GM21447 (cell line): ENCODE measurements around the gene GBX2.

ENCODE experiments used
- ATAC-seq: cut with Tn5 transposase; IDR thresholded peaks from one replicate; pipeline ENCODE4 v1.9.1; 2021; ENCODE audit not compliant: unreplicated experiment

The GBX2 gene

DNA sequence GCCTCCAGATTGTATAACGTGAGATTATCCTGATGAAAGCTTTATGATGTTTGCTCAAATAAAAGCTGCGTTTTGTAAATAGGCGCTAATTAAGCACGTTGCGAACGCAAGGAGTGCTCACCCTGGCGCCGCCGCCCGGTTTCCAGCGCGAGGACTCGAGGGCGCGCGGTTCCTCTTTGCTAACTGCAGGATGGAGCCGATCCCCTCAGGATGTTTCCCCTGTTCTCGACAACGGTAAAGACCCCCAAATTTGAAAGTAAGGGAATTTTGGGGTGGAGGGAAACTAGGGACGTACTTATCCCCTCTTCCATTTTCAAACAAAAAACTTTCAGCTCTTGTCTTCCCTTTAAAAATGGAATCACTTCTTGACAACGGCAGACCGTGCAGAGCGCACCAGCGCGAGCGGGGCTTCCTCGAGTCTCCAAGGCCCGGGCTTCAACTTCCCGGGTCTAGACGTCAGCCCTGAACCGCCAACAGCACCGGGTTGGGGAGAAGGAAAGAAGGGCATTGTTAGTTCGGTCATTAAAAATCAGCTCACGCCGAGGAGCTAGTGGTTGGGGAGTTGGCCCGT lies 1.1 kb upstream of the GBX2 start:
- no peak for ATAC-seq

DNA sequence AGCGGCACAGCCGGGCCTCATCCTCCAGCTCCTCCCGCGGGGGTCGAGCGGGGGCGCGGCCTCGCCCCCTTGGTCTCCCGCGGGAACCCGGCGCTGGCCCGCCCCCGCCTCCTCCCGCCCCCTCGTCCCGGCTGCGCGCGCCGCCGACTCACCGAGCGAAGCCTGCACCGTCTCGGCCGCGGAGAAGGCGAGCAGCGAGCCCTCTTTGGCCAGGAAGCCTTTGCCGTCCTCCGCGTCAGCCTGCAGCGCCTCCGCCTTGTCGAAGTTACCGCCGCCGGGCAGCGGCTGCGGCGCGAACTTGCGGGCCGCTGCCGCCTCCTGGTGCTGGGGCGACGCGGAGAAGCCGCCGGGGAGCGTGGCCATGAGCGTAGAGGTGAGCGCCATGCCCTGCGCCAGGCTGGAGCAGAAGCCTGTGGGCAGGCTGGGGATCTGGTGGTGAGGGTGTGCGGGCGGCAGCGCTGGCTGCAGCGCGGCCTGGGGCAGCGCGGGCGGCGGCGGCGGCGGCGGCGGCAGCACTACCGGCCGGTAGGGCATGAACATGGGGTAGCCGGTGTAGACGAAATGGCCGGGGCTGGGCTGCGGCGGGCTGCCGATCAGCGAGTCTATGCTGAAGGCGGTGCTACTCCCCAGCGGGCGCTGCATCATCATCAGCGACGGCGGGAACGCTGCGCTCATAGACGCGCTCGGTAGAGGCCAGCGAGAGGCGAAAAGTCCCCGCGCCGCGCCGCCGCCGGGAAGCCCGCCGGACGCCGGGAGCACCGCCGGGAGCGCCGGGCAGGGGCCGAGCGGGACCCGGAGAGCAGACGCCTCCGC lies 683 bp downstream of the GBX2 start:
- no peak for ATAC-seq

DNA sequence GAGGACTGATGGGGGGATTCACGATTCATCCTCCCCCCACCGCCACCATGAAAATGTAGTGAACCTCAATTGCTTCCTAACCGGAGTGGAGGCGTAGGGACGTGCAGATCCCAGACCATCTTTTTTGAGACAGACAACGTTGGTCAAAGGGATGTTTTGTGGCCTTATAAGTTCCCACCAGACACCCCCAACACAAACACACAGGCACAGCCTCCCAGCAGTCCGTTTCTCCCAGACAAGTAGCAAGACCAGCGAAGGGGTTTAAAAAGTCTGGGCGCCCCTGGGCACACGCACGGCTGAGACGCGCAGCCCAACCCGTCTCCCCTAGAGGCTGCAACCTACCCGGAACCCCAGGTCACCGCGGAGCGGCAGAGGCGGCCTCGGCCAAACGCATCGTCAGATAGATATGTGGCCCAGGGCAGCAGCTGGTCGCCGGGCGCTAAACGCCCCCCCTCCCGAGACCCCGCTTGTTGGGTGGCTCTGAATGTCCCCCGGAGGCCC lies 1.3 kb downstream of the GBX2 start:
- ATAC-seq, result no peak

DNA sequence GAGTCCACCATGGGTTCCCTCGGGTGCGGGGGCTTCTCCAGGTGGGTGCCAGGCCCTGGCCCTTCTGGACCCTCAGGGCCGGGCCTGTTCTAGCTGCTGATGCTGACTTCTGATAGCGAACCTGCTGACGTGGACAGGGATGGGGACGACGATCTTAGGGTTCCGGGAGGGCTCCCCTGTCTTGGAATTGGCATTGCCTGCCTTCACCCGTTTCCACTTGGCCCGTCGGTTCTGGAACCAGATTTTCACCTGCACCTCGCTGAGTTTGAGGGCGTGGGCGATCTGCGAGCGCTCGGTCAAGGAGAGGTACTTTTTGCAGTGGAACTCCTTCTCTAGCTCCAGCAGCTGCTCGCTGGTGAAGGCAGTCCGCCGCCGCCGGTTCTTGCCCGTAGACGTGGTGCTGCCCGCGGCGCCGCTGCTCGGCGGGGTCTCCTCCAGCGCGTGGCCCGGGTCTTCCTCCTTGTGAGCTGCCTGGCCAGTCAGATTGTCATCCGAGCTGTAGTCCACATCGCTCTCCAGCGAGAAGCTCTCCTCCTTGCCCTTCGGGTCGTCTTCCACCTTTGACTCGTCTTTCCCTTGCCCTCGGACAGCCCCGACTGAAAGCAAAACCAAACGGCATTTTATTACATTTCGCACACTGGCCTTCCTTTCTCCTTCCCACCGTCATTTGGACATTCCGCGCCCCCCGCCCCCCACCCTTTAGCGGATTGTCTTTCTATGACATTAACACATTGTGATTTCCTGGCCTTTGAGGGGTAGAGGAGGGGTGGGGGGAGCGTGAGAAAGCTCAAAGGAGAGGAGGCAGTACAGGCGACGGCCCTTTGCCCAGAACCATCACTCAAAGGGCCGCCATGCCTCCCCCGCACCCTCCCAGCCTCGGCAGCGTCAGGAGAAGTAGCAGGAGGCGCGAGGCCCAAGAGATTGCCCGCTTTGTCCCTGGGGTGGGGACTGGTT lies 2.1 kb downstream of the GBX2 start:
- no peak for ATAC-seq

DNA sequence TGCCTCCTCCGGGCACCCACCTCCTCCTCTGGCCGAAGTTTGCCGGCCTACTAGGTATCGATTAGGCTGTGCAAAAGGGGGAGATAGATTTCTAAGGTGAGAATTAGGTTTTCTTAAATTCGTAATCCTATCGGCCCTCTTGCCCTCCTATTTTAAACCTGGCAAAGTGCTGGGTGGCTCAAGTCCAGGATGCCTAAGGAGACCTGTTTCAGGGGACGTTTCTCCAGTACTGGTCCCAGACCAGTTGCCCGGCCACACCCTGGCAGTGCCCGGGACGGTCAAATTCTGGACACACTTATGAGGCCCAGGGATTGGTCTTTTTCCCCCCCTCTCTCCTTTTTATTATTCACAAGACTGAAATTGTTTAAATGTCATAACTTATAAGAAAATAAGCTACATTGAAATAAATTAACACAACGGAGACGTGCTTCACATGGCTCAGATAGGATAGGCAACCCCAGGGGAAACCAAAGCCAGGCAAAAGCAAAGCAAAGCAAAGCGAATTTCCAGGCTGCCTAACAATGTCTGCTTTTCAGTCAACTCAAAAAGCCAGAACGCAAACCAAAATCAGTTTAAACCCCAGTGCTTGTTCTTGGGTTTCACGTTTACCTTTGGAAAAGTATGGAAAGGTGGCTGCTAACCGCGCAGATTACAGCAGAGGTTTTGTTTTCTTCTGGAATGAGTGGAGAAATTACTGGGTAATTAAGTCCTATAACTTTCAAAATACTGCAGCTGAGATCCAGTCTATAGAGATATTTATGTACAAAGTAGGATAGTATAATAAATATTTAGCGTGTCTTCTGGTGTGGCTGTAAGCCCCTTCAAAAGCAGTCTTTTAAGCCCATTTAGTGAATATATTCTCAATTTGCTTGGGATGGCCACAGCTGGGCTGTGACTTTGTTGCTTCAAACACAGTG lies 3.0 kb downstream of the GBX2 start:
- ATAC-seq, result no peak

DNA sequence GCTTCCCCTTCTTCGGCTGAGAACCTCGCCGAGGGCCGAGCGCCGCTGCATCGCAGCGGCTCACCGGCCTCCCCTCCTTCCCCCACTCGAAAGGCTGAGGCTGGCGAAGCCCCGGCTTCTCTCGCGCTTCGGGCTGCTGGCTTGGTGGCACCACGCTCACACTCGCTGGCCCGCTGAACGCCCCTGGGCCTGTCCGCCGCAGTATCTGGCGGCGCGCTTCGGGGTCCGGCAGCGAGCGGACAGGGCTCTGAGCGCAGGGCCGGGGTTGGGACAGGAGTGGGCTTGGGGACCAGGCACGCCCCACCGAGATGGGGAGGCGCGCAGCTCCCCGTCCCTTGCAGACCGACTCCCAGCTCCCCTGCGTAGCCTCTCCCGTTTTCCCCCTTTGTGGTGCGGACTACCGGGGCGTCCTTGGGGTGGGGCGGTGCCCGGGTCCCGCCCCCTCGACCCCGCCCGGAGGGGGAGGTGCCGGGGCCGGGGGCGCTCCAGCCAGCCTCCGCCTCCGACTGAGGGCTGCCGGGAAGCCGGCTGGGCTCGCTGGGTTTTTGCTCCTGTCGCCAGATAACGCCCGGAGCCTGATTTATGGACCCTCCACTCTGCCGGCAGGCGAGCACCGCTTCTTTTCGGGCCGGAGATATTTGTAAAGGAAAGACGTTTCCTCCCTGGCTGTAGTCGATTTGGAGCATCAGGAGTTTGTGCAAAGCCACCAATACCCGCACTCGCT lies 3.8 kb downstream of the GBX2 start:
- ATAC-seq, result no peak

DNA sequence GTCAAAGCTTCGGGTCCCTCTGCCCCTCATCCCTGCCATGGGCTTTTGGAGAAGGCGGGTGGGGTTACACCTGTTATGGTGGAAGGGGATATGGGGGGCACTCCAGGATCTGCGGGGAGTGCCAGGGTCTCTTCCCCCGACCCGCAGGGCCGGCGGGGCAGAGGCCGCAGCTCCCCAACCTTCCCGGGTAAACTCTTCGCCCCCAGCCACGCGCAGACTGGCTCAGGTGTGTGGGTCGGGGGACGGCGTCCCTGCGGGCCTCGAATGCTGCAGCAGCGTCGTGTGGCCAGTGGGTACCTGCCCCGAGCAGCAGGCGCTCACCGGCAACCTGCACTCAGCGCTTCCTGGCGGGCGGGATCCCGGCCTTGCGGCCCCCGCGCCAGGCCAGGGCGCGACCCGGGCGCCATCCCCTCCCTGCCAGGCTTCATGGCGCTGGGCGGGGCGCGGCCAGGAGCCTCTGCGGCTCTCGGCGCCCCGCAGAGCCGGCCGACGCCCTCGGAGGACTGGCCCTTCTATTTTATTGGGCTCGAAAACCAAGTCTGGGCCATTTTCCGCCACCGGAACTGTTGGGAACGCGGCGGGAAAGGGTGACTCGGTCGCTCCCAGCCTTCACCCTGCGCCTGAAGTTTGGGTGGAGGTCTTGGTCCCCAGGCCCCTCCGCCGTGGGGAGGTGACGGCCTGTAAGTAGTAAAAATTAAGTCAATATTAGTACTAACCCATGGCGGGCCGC lies 4.5 kb downstream of the GBX2 start:
- no peak for ATAC-seq

DNA sequence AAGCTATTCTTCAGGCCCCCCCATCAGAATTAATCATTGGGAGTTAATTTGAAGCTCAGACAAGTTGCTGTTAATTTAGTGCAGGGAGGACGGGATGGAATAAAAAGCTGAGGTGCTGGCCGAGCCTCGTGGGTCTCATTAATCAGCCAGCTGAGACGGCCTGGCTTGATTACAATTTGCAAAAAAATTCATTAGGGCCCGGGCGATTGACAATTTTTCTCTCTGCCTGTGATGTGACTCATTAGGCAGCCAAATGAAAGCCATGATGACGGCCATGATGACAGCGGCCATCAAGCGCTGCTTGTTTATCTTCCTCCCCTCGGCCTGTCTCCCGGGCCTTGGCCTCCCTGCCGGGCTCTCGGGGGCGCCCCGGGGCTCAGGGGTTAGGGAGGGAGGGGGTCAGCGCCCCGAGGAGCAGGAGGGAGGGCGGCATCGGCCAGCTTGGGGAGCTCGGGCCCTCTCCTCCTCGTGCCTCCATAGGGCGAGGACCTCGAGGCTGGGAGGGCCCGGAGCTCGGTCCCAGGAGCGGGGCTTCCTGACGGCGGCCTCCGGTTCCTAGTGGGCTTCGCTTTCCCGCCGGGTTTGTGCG lies 5.2 kb downstream of the GBX2 start:
- ATAC-seq, result no peak

DNA sequence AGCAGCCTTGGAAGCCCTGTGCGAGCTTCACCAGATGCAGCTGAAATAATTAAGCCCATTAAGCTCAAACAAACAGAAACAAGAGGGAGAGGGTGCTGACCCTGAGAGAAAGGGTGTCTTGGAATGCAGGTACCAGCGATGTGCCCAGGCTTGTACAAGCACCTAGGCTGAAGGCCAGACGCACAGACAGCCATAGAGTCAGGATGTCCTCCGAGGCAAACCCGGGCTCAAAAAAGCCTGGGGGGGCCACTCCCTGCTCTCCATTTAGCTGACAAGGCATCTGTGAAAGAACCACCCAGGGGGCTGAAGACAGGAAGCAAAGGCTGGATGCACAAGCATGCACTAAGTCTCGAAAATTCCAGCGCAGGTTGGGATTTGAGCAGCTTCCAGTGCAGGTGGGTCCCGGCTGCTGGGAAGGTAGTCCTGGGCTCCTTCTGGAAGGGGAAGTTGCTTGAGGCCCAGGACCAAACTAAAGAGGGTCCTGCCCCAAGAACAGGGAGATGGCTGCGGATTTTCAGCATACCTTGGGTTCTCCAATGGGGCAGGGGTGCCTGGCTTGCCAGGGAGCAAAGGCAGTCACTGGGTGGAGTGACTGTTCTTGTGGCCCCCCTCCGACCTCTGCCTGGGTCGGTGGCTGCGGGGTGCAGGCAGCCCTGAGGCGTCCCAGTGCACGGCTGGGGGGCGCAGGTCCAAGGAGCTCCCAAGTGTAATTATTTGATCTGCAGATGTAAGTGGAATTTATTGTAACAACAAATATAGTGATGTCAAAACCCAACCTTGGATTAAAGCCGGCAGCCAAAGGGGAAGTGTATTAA lies 5.9 kb downstream of the GBX2 start:
- ATAC-seq, result no peak

DNA sequence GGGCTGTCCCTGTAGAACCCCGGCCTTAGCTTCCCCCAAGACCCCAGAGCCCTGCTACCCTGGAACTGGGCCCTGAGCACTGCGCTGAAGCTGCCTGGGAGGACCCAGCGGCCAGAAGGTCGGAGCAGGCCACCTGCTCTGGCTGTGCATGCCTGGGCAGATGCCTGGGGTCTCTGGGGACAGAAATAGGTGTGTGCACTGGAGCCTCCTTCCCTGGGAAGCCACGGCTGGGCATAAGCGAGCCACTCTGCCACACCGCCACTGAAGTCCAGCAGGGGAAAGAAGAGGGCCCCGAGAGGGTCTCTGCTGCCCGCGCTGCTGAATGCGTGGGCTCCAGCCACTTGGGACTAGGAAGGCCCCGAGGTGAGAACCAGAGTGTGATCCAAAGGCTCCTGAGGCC lies 6.7 kb downstream of the GBX2 start:
- no peak for ATAC-seq

DNA sequence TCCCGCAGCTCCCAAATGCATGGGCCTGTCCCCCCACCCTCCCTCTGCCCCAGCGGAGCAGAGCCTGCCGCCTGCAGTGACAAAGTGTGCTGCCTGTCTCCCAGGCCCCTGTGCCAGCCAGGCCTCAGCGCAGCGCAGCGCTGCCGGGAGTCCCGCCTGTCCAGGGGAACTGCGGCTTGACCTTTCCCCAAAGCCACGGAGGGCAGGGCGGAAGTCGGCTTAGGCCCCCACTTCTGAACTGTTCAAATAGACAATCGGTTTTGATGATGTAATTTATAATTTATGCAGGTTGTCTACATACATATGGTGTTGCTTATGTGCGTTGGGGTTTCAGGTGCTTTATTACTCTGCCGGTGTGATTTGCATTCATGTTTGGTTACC lies 7.1 kb downstream of the GBX2 start:
- ATAC-seq, result no peak

DNA sequence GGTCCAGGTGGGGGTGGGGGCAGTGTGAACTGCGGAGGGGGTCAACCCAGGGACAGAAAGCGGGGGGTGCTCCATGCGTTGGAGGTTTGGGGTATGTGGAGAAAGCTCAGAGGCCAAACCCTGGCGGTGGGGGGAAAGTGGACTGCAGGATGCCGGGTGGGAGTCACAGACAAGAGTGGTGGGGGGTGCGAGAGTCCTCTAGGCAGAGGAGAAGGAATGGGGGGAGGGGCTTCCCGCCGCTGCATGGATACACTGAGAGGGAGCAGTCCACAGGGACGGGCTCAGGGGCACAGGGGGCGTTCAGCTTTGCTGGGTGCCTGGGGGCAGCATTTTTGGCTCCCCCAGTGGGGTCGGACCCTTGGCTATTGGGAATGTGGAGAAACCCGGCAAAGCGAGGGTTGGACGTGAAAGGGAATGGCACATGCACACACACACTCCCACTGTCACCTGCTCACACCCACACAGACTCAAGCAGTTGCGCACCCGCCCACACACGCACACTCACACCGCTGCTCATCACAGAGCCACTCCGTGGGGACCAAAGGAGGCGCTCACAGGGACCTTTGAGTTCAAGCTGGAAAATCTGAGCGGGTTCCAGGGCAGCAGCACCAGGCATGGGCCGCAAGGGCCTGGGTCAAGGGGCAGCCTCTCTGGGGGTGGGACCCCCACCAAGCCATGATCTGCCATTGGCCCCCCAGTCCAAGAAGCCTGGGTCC lies 7.7 kb downstream of the GBX2 start:
- ATAC-seq, result no peak

DNA sequence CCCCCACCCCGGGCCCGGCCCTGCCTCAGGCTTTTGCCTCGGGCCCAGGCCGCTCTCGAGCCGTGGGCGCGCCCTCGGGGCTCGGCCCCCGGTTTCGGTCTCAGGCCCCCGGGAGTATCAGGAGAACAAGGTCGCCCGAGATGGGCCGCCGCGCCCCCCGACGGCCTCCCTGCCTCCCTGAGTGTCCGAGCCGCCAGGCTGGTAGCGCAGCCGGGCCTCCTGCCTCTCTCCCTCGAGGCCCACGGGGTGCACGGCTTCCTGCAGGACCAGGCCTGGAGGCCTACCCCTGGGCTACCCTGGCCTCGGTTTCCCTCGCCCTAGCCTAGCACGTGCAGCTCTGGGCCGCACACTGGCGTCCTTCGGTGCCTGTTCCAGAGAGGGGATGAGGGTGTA lies 8.4 kb downstream of the GBX2 start:
- ATAC-seq, result no peak

DNA sequence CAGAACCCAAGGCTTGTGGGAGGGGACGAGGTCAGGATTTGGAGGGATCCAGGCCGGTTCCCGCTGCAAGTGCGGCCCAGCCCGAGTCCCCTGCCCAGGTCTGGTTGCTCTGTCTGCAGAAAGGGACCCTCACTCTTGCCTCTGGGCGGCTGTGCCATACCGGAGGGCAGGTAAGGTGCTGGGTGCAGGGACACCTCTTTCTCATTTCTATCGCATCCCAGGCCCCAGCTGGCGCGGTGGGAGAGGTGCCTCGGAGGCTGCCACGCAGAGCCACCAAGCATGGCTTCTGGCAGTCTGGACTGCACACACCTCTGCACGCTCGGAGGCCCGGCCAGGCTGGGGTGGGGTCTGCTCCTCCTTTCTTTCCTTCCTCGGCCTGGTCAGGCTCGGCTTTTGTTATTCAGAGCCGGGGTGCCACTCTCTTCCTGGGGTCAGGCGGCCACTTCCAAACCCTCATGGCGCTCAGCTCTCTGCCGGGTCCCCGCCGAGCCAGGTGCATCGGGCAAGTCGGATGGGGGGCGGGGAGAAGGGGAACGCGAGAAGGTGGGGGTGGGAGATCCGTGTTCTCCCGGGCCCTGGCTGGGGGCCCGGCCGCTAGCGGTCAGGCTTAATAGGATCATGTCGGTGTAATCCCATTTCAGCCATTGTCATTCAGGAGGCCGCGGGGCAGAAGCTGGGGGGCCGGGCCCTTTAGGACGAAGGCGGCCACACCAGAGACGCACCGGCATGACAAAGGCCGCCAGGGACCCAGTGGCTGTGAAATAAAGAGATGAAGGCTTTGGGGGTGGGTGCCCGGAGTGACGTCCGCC lies 9.0 kb downstream of the GBX2 start:
- no peak for ATAC-seq

DNA sequence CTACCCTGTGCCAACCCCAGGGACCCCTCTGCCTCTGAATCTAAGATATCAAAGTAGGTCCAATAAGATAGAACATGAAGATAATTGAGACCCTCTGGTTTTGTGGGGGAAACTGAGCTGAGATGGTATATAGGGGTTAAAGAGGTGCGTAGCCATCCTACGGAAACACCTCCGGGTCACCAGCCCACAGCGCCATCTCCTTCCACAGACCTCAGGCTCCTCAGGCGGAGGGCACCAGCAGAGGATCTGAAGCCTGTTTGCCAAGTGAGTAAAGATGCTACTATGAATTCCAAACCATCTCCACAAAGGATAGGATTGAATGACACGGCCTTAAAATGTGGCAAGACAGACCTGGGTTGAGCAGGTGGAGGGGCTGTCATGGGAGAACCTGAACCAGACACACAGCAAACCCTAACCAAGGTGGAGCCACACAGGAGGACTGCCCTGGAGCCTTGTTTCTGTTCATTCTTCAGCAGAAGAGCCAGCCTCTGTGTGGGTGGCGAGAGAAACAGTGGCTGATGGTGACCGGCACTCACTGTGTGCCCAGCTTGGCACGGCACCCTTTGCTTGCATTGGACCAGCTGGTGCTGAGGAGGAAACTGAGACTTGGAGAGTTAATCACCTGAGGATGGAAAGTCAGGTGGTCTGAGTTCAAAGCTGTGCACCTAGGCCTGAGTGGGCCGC lies 10.2 kb downstream of the GBX2 start:
- no peak for ATAC-seq

DNA sequence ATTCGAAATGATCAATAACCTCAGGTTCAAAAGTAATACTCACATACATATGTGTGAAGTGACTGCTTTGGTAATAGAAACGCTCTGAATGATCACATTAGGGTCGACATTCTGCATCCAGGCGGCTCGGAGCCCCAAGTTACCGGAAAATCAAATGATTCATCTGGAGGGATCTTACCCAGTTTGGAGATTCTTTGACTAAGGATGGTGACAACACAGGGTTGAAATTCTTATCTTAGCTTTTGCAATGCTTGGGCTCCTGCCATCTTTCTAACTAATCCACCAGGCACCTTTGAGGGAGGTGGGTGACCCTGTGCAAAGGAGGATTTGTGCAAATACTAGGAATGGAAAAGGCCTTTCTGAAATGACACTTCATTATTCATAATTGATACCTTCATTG lies 10.8 kb downstream of the GBX2 start:
- no peak for ATAC-seq
